Bronchial epithelial cell (primary cell): ENCODE measurements around the gene NIPSNAP3A. TPM values are rescaled to one million over a fixed set of nuclear protein-coding genes. Genes with fewer than 3 reads are reported as not detected.

ENCODE experiments used
- DNase-seq: peaks from one replicate; pipeline ENCODE4 v3.0.0-alpha.2; 2010; ENCODE audit warnings: low read depth
- FAIRE-seq: peaks from 2 replicates; lab custom pipeline; 2011; peaks lifted over from hg19 to GRCh38; lab: Jason Lieb, UNC
- H3K27me3 ChIP-seq: 2 replicates; pipeline ENCODE4 v1.5.1; 2011; ENCODE audit warnings: low read length; ENCODE audit not compliant: control insufficient read depth, insufficient read depth
- H3K36me3 ChIP-seq: 2 replicates; pipeline ENCODE4 v1.5.1; 2011; ENCODE audit warnings: low read length; ENCODE audit not compliant: control insufficient read depth, insufficient read depth
- H3K4me3 ChIP-seq: 2 replicates; pipeline ENCODE4 v1.5.1; 2011; ENCODE audit warnings: mild to moderate bottlenecking, low read depth, low read length, control low read depth
- CTCF ChIP-seq: IDR thresholded peaks from 2 replicates; pipeline ENCODE4 v1.5.1; 2011; ENCODE audit warnings: mild to moderate bottlenecking, moderate library complexity, low read length, control low read depth, inconsistent platforms; ENCODE audit not compliant: insufficient read depth, severe bottlenecking
- total RNA-seq: library from RNA; depleted of rRNA; stranded (reverse); fragments of >200 nt; gene quantifications from 2 replicates; pipeline ENCODE4 v1.2.1, GENCODE V29; 2014

NIPSNAP3A gene
- total RNA-seq, 1 donor from 2014 or later = 26.9 TPM

- FAIRE-seq (no peak), DNase-seq (peak; percentile 24)
- H3K27me3 ChIP-seq = no peaks in the 10 kb centered on the region
- peaks cover 2% of the 10 kb centered on the region for H3K36me3 ChIP-seq
- TF ChIP-seq CTCF = no peak
- H3K4me3 ChIP-seq = peak overlapping the region; percentile 79
These were observed 1.0 kb downstream of the NIPSNAP3A start for GRCh38 chr9:104748359-104749031.

- no peak for DNase-seq
- no peaks in the 10 kb centered on the region for H3K27me3 ChIP-seq
- no peak for FAIRE-seq
- no peak overlapping the region for H3K4me3 ChIP-seq
- peaks cover 2% of the 10 kb centered on the region for H3K36me3 ChIP-seq
- no peak for TF ChIP-seq CTCF
These were observed 2.8 kb downstream of the NIPSNAP3A start for GRCh38 chr9:104750185-104750767.

DNA sequence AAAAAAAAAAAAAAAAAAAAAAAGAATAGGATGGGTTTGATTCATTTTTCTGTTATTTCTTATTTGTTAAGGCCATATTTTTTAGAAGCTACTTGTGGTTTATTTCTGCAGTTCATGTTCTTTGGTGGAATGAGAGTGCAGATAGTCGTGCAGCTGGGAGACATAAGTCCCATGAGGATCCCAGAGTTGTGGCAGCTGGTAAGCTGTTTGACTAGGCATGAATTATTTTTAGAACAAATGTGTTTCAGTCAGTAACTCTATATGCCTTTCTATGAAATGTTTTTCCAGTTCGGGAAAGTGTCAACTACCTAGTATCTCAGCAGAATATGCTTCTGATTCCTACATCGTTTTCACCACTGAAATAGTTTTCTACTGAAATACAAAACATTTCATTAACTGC is 11.5 kb downstream of the NIPSNAP3A start:
- Histone ChIP-seq H3K27me3 (no peaks in the 10 kb centered on the region), H3K36me3 (peaks cover 2% of the 10 kb centered on the region), H3K4me3 (no peak overlapping the region)
- no peak for FAIRE-seq
- no peak for TF ChIP-seq CTCF
- no peak for DNase-seq

GRCh38 chr9:104765138-104765537 is 17.7 kb downstream of the NIPSNAP3A start:
- H3K27me3 ChIP-seq = no peaks in the 10 kb centered on the region
- H3K36me3 ChIP-seq = no peaks in the 10 kb centered on the region
- no peak for DNase-seq
- no peak overlapping the region for H3K4me3 ChIP-seq
- TF ChIP-seq CTCF = no peak
- FAIRE-seq = no peak

- TF ChIP-seq CTCF = no peak
- no peak for DNase-seq
- Histone ChIP-seq H3K27me3 (no peaks in the 10 kb centered on the region), H3K36me3 (no peaks in the 10 kb centered on the region), H3K4me3 (no peak overlapping the region)
- FAIRE-seq = no peak
These were observed 18.5 kb downstream of the NIPSNAP3A start for GRCh38 chr9:104766025-104766424.
